Measurements from ENCODE around the gene WDFY2. TPM values are rescaled to one million over a fixed set of nuclear protein-coding genes. Genes with fewer than 3 reads are reported as not detected.

The WDFY2 gene
- total and polyA plus RNA-seq, 2 of the 8 experiments (the other 6 are each of a cell fraction or from before 2014, with no cell fraction given): 13.9 to 29.0 TPM

GRCh38 chr13:51707461-51707860 is 123.2 kb downstream of the WDFY2 start:
- no peaks in the 10 kb centered on the region for H3K79me2 ChIP-seq (ENCODE audit: control insufficient read depth in 1 of 2, insufficient read depth in 2 of 2, low read length in 2 of 2)
- no peak overlapping the region for H2AFZ ChIP-seq (ENCODE audit: low read length)
- DNase-seq (ENCODE audit: low read depth in 1 of 2, low spot score in 2 of 2) (no peak), FAIRE-seq (no peak)
- H3K27ac ChIP-seq (ENCODE audit: low read depth, low read length): no peak overlapping the region
- no peak overlapping the region for H3K18ac ChIP-seq (ENCODE audit: extremely low read depth, low read length)
- no peak overlapping the region for H2BK12ac ChIP-seq (ENCODE audit: low read depth, low read length)
- H3K4ac ChIP-seq (replicated peaks; ENCODE audit: insufficient read length, low read depth, low read length): no peak overlapping the region
- no peaks in the 10 kb centered on the region for H4K20me1 ChIP-seq (replicated peaks in 1 of 2; ENCODE audit: control insufficient read depth in 1 of 2, insufficient read depth in 2 of 2, low read length in 2 of 2)
- no peak overlapping the region for H4K8ac ChIP-seq (ENCODE audit: extremely low read depth, insufficient read depth, low read length)
- peaks cover 0 to 4% (median 0%) of the 10 kb centered on the region in 4 experiments; a peak in 1 of 8 replicates for H3K36me3 ChIP-seq (ENCODE audit: control insufficient read depth in 2 of 4, insufficient read depth in 4 of 4, low read length in 3 of 4)
- H2BK5ac ChIP-seq (ENCODE audit: low read depth, low read length): no peak overlapping the region
- H4K91ac ChIP-seq (replicated peaks; ENCODE audit: insufficient read length, low read length): no peak overlapping the region
- no peak overlapping the region for H3K56ac ChIP-seq (replicated peaks; ENCODE audit: insufficient read length, low read depth, low read length)
- no peaks in the 10 kb centered on the region for H3K4me1 ChIP-seq (replicated peaks in 1 of 4; ENCODE audit: control insufficient read depth in 3 of 4, insufficient read depth in 4 of 4, low read length in 3 of 4)
- no peaks in the 10 kb centered on the region for H3K79me1 ChIP-seq (ENCODE audit: low read depth, low read length)
- CTCF ChIA-PET (ENCODE audit: partially characterized antibody): no interaction called here
- no peaks in the 10 kb centered on the region for H3K9me3 ChIP-seq (ENCODE audit: insufficient read depth in 2 of 2, low read depth in 1 of 2, low read length in 1 of 2)
- no peak overlapping the region for H4K5ac ChIP-seq (ENCODE audit: insufficient read length, low read depth, low read length)
- no peak overlapping the region for H3K4me3 ChIP-seq (ENCODE audit: extremely low read depth in 1 of 4, insufficient read depth in 2 of 4, low read depth in 3 of 4, low read length in 4 of 4)
- no peak overlapping the region for H2AK5ac ChIP-seq (ENCODE audit: low read depth, low read length)
- H3K23ac ChIP-seq (ENCODE audit: insufficient read length): no peak overlapping the region
- no peak overlapping the region for H3K4me2 ChIP-seq (ENCODE audit: insufficient read depth in 1 of 2, low read depth in 2 of 2, low read length in 2 of 2)
- H2BK20ac ChIP-seq (ENCODE audit: low read length): no peak overlapping the region
- no peak overlapping the region for H2BK120ac ChIP-seq (replicated peaks; ENCODE audit: low read depth, low read length)
- no peaks in the 10 kb centered on the region for H3K23me2 ChIP-seq (ENCODE audit: low read depth, low read length)
- POLR2A ChIA-PET (ENCODE audit: partially characterized antibody): no interaction called here
- H3K27me3 ChIP-seq (replicated peaks in 1 of 4; ENCODE audit: control insufficient read depth in 3 of 4, extremely low read depth in 1 of 4, insufficient read depth in 3 of 4, low read length in 3 of 4): no peaks in the 10 kb centered on the region
- H2BK15ac ChIP-seq (ENCODE audit: low read length): no peak overlapping the region
- no peak overlapping the region for H3K9ac ChIP-seq (replicated peaks in 1 of 4; ENCODE audit: extremely low read depth in 1 of 4, low read depth in 3 of 4, low read length in 3 of 4)
- H3K14ac ChIP-seq (ENCODE audit: insufficient read length): no peak overlapping the region
- TF ChIP-seq ATF2 (IDR thresholded peaks at IDR 0.05; ENCODE audit: low read length): no peak

Measured in H1 (cell line).